ENCODE data around the gene GRIN2A. TPM values are rescaled to one million over a fixed set of nuclear protein-coding genes. Genes with fewer than 3 reads are reported as not detected.

The GRIN2A gene
- total and polyA plus RNA-seq, 2 of the 13 experiments (the other 11 are each of a cell fraction or from before 2014, with no cell fraction given) = not detected

GRCh38 chr16:10080051-10080772, 102.0 kb downstream of the GRIN2A start:
- DNase-seq (ENCODE audit: low spot score) (no peak), ATAC-seq (peak; percentile 30; the same call in 1 of the 3 replicates), FAIRE-seq (no peak)
- Histone ChIP-seq H3K36me3 (replicated peaks in 1 of 2; ENCODE audit: control insufficient read depth in 1 of 2, insufficient read depth in 2 of 2, low read length in 2 of 2) (no peaks in the 10 kb centered on the region), H3K79me2 (ENCODE audit: insufficient read depth, low read length) (no peaks in the 10 kb centered on the region), H3K9ac (ENCODE audit: insufficient read depth, low read depth, low read length) (no peak overlapping the region), H3K4me2 (ENCODE audit: low read depth, low read length) (no peak overlapping the region), H4K20me1 (ENCODE audit: insufficient read depth, low read length) (no peaks in the 10 kb centered on the region), H3K27me3 (ENCODE audit: control insufficient read depth in 1 of 2, insufficient read depth in 2 of 2, low read length in 2 of 2) (no peaks in the 10 kb centered on the region; a peak in 1 of 5 replicates), H3K4me1 (ENCODE audit: insufficient read depth, low read length) (peaks cover 10% of the 10 kb centered on the region), H3K27ac (ENCODE audit: extremely low read length, insufficient read depth, low read length) (no peak overlapping the region), H3K9me3 (ENCODE audit: low read length) (no peaks in the 10 kb centered on the region), H3K4me3 (replicated peaks in 1 of 3; ENCODE audit: insufficient read depth in 1 of 3, low read depth in 2 of 3, low read length in 3 of 3) (no peak overlapping the region), H2AFZ (ENCODE audit: low read length) (no peak overlapping the region)
- WGBS (ENCODE audit: low lambda C conversion rate) = 4% methylated on average over 9 of the region's 9 CpGs
- POLR2A ChIA-PET = no interaction called here
- BruUV-seq (replicated peaks) = no TSS peak
- TF ChIP-seq CREB1 (IDR thresholded peaks at IDR 0.05) = 0 out of 2 replicates have a peak, but pooled peaks have one; percentile 1
- no peak for TF ChIP-seq CREB1 (CRISPR knock-in tag; IDR thresholded peaks at IDR 0.05)
- no peak for TF ChIP-seq ZNF558 (CRISPR knock-in tag; IDR thresholded peaks at IDR 0.05; ENCODE audit: borderline replicate concordance)
- intact Hi-C loops (cut with micrococcal nuclease; ENCODE audit: unreplicated experiment) = no loop called here
- CTCF ChIA-PET (ENCODE audit: low intra/inter-chr PET ratio, low total read pairs) = no interaction called here
- in situ Hi-C loops (cut with HindIII; ENCODE audit: extremely low pct_ligation_motif_present, low pct_unique_long_range_greater_than_20kb) = no loop called here

GRCh38 chr16:10078541-10078949, 103.7 kb downstream of the GRIN2A start:
- POLR2A ChIA-PET = no interaction called here
- ATAC-seq (peak; percentile 73), DNase-seq (ENCODE audit: low spot score) (peak; percentile 27), FAIRE-seq (no peak)
- TF ChIP-seq CTCF (CRISPR knock-in tag; IDR thresholded peaks at IDR 0.05) = peak; percentile 31
- no peak for TF ChIP-seq ZNF672 (CRISPR knock-in tag; IDR thresholded peaks at IDR 0.05)
- Histone ChIP-seq H3K36me3 (replicated peaks in 1 of 2; ENCODE audit: control insufficient read depth in 1 of 2, insufficient read depth in 2 of 2, low read length in 2 of 2) (no peaks in the 10 kb centered on the region), H3K79me2 (ENCODE audit: insufficient read depth, low read length) (no peaks in the 10 kb centered on the region), H3K27me3 (ENCODE audit: control insufficient read depth in 1 of 2, insufficient read depth in 2 of 2, low read length in 2 of 2) (no peaks in the 10 kb centered on the region; a peak in 1 of 5 replicates), H3K4me3 (replicated peaks in 1 of 3; ENCODE audit: insufficient read depth in 1 of 3, low read depth in 2 of 3, low read length in 3 of 3) (no peak overlapping the region), H3K9me3 (ENCODE audit: low read length) (no peaks in the 10 kb centered on the region), H2AFZ (ENCODE audit: low read length) (no peak overlapping the region), H3K27ac (ENCODE audit: extremely low read length, insufficient read depth, low read length) (no peak overlapping the region), H3K9ac (ENCODE audit: insufficient read depth, low read depth, low read length) (no peak overlapping the region), H3K4me1 (ENCODE audit: insufficient read depth, low read length) (peaks cover 10% of the 10 kb centered on the region), H3K4me2 (ENCODE audit: low read depth, low read length) (no peak overlapping the region), H4K20me1 (ENCODE audit: insufficient read depth, low read length) (no peaks in the 10 kb centered on the region)
- CTCF ChIA-PET (ENCODE audit: low intra/inter-chr PET ratio, low total read pairs) = no interaction called here
- WGBS (ENCODE audit: low lambda C conversion rate) = 13% methylated on average over 6 of the region's 7 CpGs
- in situ Hi-C loops (cut with HindIII; ENCODE audit: extremely low pct_ligation_motif_present, low pct_unique_long_range_greater_than_20kb) (loop anchor here (10.0 kb wide), 1 partner anchor 56 kb away; no protein-coding TSS in a partner anchor), intact Hi-C loops (cut with micrococcal nuclease; ENCODE audit: unreplicated experiment) (no loop called here)
- no TSS peak for BruUV-seq (replicated peaks)

Measured in HepG2 (cell line).